Natural killer cell (primary cell): ENCODE measurements around the gene RALBP1. TPM values are rescaled to one million over a fixed set of nuclear protein-coding genes. Genes with fewer than 3 reads are reported as not detected.
"Not testable (repeated sequence)": the region's sequence is repeated elsewhere in the genome, so short reads cannot be mapped to it uniquely, and the experiment has no call there.

ENCODE experiments used
- ATAC-seq, 3 donors: fragments of 150-1000 bp in 2 of 3; fragments of 200-7000 bp in 1 of 3; cut with Tn5 transposase; 1 replicate in 1 of 3; 2 replicates in 2 of 3; pipeline ENCODE4 v1.10.0; 2021; ENCODE audit warnings: mild to moderate bottlenecking in 2 of 3, moderate library complexity in 2 of 3
- DNase-seq, 2 donors: peaks; one replicate each; pipeline versions ENCODE4 v3.0.0 to v3.0.0-alpha.2; 2013 to 2021; ENCODE audit warnings: mixed read lengths in 1 of 2
- H3K27ac ChIP-seq: one replicate; pipeline ENCODE4 v1.5.1; 2013; ENCODE audit warnings: mild to moderate bottlenecking, low read length
- H3K27me3 ChIP-seq: one replicate; pipeline ENCODE4 v1.6.1; 2013; ENCODE audit warnings: low read length; ENCODE audit not compliant: control insufficient read depth, insufficient read depth
- H3K36me3 ChIP-seq: one replicate; pipeline ENCODE4 v1.6.1; 2013; ENCODE audit warnings: low read length; ENCODE audit not compliant: control insufficient read depth, insufficient read depth
- H3K4me1 ChIP-seq: one replicate; pipeline ENCODE4 v1.6.1; 2013; ENCODE audit warnings: low read length; ENCODE audit not compliant: control insufficient read depth, insufficient read depth
- H3K4me3 ChIP-seq: one replicate; pipeline ENCODE4 v1.5.1; 2013; ENCODE audit warnings: low read length
- H3K9me3 ChIP-seq: one replicate; pipeline ENCODE4 v1.6.1; 2013; ENCODE audit warnings: low read length; ENCODE audit not compliant: control insufficient read depth, insufficient read depth
- H3K27ac Mint-ChIP-seq, 2 donors: one replicate each; pipeline ENCODE4 v1.8.0; 2022; ENCODE audit warnings: mild to moderate bottlenecking in 2 of 2, mixed read lengths in 2 of 2, moderate library complexity in 1 of 2
- H3K27me3 Mint-ChIP-seq, 2 donors: one replicate each; pipeline ENCODE4 v1.8.0; 2022; ENCODE audit warnings: low read depth in 2 of 2, mixed read lengths in 2 of 2
- H3K36me3 Mint-ChIP-seq: one replicate; pipeline ENCODE4 v1.8.0; 2022; ENCODE audit warnings: mixed read lengths
- H3K4me1 Mint-ChIP-seq, 2 donors: one replicate each; pipeline ENCODE4 v1.8.0; 2022; ENCODE audit warnings: mixed read lengths in 2 of 2
- H3K4me3 Mint-ChIP-seq: one replicate; pipeline ENCODE4 v1.8.0; 2022; ENCODE audit warnings: mild to moderate bottlenecking, moderate library complexity, mixed read lengths
- H3K9me3 Mint-ChIP-seq, 2 donors: one replicate each; pipeline ENCODE4 v1.8.0; 2022; ENCODE audit warnings: mixed read lengths in 2 of 2
- WGBS: methylation state at CpG from one replicate; pipeline ENCODE4 v1.1.7; 2013; ENCODE audit warnings: missing lambda C conversion rate; ENCODE audit not compliant: insufficient coverage; 5-methylcytosine and 5-hydroxymethylcytosine counted together
- intact Hi-C: fragments of 100-400 bp; cut with micrococcal nuclease; formaldehyde crosslinking; loops from one replicate; pipeline ENCODE4 v1.14.2; 2022
- total RNA-seq, 4 donors: library from RNA; stranded (reverse); fragments of 120-200 nt in 1 of 4; gene quantifications; one replicate each; pipeline versions ENCODE4 v1.2.3 to v1.2.4, GENCODE V29; 2013 to 2022
- TF ChIP-seq, protein P1 (sequence below): fragments of 200-600 bp; IDR thresholded peaks from one replicate; pipeline ENCODE4 v1.8.0; 2022; ENCODE audit warnings: antibody characterized with exemption

Gene RALBP1
- total RNA-seq, 3 donors from 2014 or later (not counting 1 experiment from before 2014, with no cell fraction given) = 27.3 to 40.0 (median 33.4) TPM

DNA sequence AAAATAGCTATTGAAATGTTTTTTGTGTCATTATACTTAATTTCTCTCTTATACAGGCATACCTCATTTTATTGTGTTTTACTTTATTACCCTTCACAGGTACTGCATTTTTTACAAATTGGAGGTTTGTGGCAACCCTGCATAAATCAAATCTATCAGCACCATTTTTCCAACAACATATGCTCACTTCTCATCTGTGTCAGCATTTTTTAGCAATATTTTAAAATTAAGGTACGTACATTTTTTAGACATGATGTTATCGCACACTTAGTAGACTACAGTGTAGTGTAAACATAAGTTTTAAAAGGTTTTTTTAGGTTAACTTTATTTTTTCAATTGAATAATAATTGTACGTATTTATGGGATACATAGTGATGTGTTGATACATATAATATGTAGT, 30.8 kb upstream of the RALBP1 start:
- DNase-seq = no peak
- peaks cover 2% of the 10 kb centered on the region for H3K9me3 ChIP-seq
- TF ChIP-seq, protein P1, sequence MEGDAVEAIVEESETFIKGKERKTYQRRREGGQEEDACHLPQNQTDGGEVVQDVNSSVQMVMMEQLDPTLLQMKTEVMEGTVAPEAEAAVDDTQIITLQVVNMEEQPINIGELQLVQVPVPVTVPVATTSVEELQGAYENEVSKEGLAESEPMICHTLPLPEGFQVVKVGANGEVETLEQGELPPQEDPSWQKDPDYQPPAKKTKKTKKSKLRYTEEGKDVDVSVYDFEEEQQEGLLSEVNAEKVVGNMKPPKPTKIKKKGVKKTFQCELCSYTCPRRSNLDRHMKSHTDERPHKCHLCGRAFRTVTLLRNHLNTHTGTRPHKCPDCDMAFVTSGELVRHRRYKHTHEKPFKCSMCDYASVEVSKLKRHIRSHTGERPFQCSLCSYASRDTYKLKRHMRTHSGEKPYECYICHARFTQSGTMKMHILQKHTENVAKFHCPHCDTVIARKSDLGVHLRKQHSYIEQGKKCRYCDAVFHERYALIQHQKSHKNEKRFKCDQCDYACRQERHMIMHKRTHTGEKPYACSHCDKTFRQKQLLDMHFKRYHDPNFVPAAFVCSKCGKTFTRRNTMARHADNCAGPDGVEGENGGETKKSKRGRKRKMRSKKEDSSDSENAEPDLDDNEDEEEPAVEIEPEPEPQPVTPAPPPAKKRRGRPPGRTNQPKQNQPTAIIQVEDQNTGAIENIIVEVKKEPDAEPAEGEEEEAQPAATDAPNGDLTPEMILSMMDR = no peak
- Mint-ChIP-seq H3K9me3 (no peaks in the 10 kb centered on the region), H3K36me3 (no peaks in the 10 kb centered on the region), H3K4me3 (no peak overlapping the region), H3K27me3 (peaks cover 5 to 8% of the 10 kb centered on the region in 2 donors), H3K27ac (no peak overlapping the region), H3K4me1 (no peaks in the 10 kb centered on the region)
- WGBS = no CpG with 5 or more reads among the region's 3 CpGs
- no peaks in the 10 kb centered on the region for H3K27me3 ChIP-seq
- H3K36me3 ChIP-seq = no peaks in the 10 kb centered on the region
- no peak overlapping the region for H3K27ac ChIP-seq
- H3K4me3 ChIP-seq = no peak overlapping the region
- ATAC-seq = no peak
- H3K4me1 ChIP-seq = no peaks in the 10 kb centered on the region
- intact Hi-C loops = no loop called here

DNA sequence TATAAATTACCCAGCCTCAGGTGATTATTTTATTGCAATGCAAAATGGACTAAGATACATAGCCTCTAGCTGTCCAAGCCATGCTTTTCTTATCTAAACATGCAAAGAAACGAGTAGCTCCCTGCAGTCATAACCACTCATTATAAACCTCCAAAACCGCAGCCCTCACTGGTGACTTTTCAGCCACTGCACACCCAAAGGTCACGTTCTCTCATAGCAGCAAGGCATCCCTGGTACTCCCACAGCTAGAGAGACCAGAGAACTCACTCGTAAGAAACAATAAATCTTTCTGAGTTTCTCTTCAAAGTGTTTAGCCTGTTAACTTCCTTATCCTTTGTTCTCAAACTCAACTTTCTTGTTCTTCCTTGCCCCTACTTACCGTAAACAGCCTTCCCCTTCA, 28.5 kb upstream of the RALBP1 start:
- Mint-ChIP-seq H3K27ac (no peak overlapping the region), H3K4me1 (no peaks in the 10 kb centered on the region), H3K27me3 (peaks cover 5 to 16% of the 10 kb centered on the region in 2 donors), H3K4me3 (no peak overlapping the region), H3K36me3 (no peaks in the 10 kb centered on the region), H3K9me3 (no peaks in the 10 kb centered on the region)
- Histone ChIP-seq H3K4me1 (no peaks in the 10 kb centered on the region), H3K27me3 (no peaks in the 10 kb centered on the region), H3K4me3 (no peak overlapping the region), H3K9me3 (peaks cover 2% of the 10 kb centered on the region), H3K27ac (no peak overlapping the region), H3K36me3 (no peaks in the 10 kb centered on the region)
- no peak for ATAC-seq
- intact Hi-C loops = no loop called here
- 89% methylated on average over 5 of the region's 5 CpGs for WGBS
- TF ChIP-seq, protein P1 = no peak
- DNase-seq = no peak

DNA sequence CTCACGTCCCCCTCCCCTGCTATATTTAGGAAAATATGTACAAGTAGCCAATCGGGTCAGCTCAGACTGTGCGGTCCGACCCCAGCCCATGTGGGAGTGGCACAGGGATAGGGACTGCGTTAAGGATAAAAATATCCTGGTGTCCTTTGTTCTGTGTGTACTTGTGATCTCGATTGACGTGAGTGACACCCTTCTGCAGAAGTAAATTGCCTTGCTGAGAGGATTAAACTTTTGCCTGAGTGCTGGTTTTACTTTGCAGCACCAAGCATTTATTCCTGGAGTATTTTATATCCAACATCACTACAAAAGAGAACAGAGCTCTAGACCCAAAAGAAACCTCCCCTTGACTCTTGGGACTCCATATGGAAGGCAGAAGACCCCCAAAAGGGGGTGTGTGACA, 28.0 kb upstream of the RALBP1 start:
- Histone ChIP-seq H3K4me3 (no peak overlapping the region), H3K36me3 (no peaks in the 10 kb centered on the region), H3K4me1 (no peaks in the 10 kb centered on the region), H3K27ac (no peak overlapping the region), H3K27me3 (no peaks in the 10 kb centered on the region), H3K9me3 (peaks cover 2% of the 10 kb centered on the region)
- Mint-ChIP-seq H3K36me3 (no peaks in the 10 kb centered on the region), H3K9me3 (no peaks in the 10 kb centered on the region), H3K27me3 (peaks cover 5 to 16% of the 10 kb centered on the region in 2 donors), H3K27ac (no peak overlapping the region), H3K4me3 (no peak overlapping the region), H3K4me1 (no peaks in the 10 kb centered on the region)
- ATAC-seq (no peak), DNase-seq (no peak)
- intact Hi-C loops = no loop called here
- TF ChIP-seq, protein P1 = no peak
- 92% methylated on average over 7 of the region's 7 CpGs for WGBS

DNA sequence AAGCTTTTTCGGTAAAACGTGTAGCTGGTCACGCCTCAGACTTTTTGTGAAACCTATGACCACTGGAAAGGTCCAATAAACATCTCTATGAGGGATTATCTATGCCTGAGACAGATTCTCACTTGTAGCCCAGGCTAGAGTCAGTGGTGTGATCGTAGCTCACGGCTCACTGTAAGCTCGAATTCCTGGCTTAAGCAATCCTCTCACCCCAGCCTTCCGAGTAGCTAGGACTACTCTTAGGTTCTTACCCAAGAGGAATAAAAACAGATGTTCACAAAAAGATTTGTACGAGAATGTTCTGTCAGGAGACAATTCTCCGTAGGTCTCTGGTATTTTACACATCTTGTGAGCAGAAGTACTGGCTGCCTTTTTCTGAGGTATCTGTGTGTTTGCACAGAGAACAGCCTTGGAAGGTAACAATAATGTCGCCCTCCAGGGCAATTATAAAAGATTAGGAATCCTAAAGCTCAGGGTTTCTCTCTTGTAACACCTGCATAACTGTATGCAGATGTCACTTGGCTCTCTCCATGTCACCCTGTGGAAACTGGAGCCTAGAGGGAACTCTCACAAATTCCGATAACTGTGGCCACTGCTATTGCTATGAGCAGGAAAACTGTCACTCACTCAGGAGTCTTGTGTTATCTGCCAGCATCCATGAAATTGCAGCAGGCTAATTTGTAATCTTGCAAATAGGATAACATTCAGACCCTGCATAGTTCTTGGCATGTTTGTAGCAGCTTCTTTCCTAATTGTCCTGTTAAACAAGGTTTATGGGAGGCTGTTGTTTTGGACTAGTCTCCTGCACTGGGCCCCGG, 25.5 kb upstream of the RALBP1 start:
- DNase-seq = no peak
- no peaks in the 10 kb centered on the region for H3K36me3 ChIP-seq
- Mint-ChIP-seq H3K27ac (no peak overlapping the region), H3K27me3 (peaks cover 7 to 23% of the 10 kb centered on the region in 2 donors), H3K36me3 (no peaks in the 10 kb centered on the region), H3K9me3 (no peaks in the 10 kb centered on the region), H3K4me3 (no peak overlapping the region), H3K4me1 (no peaks in the 10 kb centered on the region)
- H3K27ac ChIP-seq = no peak overlapping the region
- H3K9me3 ChIP-seq = peaks cover 2% of the 10 kb centered on the region
- no peak for ATAC-seq
- no peaks in the 10 kb centered on the region for H3K27me3 ChIP-seq
- intact Hi-C loops = no loop called here
- 78% methylated on average over 12 of the region's 12 CpGs for WGBS
- H3K4me1 ChIP-seq = no peaks in the 10 kb centered on the region
- H3K4me3 ChIP-seq = no peak overlapping the region
- TF ChIP-seq, protein P1 = no peak

DNA sequence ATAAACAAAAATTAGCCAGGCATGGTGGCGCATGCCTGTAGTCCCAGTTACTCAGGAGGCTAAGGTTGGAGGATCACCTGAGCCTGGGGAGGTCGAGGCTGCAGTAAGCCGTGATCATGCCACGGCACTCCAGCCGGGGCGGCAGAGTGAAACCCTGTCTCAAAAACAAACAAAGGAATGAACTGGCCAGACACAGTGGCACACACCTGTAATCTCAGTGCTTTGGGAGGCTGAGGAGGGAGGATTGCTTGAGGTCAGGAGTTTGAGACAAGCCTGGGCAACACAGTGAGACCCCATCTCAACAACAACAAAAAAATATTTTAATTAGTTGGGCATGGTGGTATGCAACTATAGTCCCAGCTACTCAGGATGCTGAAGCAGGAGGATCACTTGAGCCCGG, 24.4 kb upstream of the RALBP1 start:
- H3K4me1 ChIP-seq, ATAC-seq, H3K9me3 ChIP-seq, H3K4me1 Mint-ChIP-seq, H3K4me3 ChIP-seq, DNase-seq, H3K9me3 Mint-ChIP-seq, H3K4me3 Mint-ChIP-seq, H3K27me3 ChIP-seq, intact Hi-C loops, H3K27ac ChIP-seq, H3K27ac Mint-ChIP-seq, H3K36me3 Mint-ChIP-seq, H3K36me3 ChIP-seq: not testable (repeated sequence)
- 96% methylated on average over 7 of the region's 7 CpGs for WGBS
- H3K27me3 Mint-ChIP-seq = peaks cover 7 to 15% of the 10 kb centered on the region in 2 donors
